Stimulated activated naive B cell treated with anti-CD40 and anti-IgM and Interleukin-4, amounts not matched to agents 10 μg/mL and 1 μg/mL and 100 μg/mL, for 72 hours (primary cell): ENCODE measurements around the gene LIN28B.
"Not testable (repeated sequence)": the region's sequence is repeated elsewhere in the genome, so short reads cannot be mapped to it uniquely, and the experiment has no call there.

ENCODE experiments used
- ATAC-seq, 2 donors: fragments of 150-1000 bp; cut with Tn5 transposase; replicated peaks; 2 replicates each; pipeline ENCODE4 v1.10.0; 2021; ENCODE audit warnings: moderate library complexity in 1 of 2
- DNase-seq: peaks from one replicate; pipeline ENCODE4 v3.0.0; 2021
- H3K27ac Mint-ChIP-seq: one replicate; pipeline ENCODE4 v1.8.0; 2022; ENCODE audit warnings: mild to moderate bottlenecking, mixed read lengths
- H3K27me3 Mint-ChIP-seq, 2 donors: one replicate each; pipeline ENCODE4 v1.8.0; 2022; ENCODE audit warnings: mixed read lengths in 2 of 2
- H3K36me3 Mint-ChIP-seq, 2 donors: one replicate each; pipeline ENCODE4 v1.8.0; 2022; ENCODE audit warnings: mixed read lengths in 2 of 2, mild to moderate bottlenecking in 1 of 2
- H3K4me1 Mint-ChIP-seq, 2 donors: one replicate each; pipeline ENCODE4 v1.8.0; 2022; ENCODE audit warnings: mixed read lengths in 2 of 2, mild to moderate bottlenecking in 1 of 2
- H3K4me3 Mint-ChIP-seq, 2 donors: one replicate each; pipeline ENCODE4 v1.8.0; 2022; ENCODE audit warnings: mild to moderate bottlenecking in 2 of 2, mixed read lengths in 2 of 2, moderate library complexity in 1 of 2
- H3K9me3 Mint-ChIP-seq, 2 donors: one replicate each; pipeline ENCODE4 v1.8.0; 2022; ENCODE audit warnings: mixed read lengths in 2 of 2, mild to moderate bottlenecking in 1 of 2

Gene LIN28B

DNA sequence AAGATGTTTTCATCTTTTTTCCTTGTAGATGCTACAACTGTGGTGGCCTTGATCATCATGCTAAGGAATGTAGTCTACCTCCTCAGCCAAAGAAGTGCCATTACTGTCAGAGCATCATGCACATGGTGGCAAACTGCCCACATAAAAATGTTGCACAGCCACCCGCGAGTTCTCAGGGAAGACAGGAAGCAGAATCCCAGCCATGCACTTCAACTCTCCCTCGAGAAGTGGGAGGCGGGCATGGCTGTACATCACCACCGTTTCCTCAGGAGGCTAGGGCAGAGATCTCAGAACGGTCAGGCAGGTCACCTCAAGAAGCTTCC, 121.4 kb downstream of the LIN28B start:
- no peak for ATAC-seq
- Mint-ChIP-seq H3K27ac (no peak overlapping the region), H3K27me3 (peaks cover 6 to 7% of the 10 kb centered on the region in 2 donors), H3K4me3 (no peak overlapping the region), H3K36me3 (no peaks in the 10 kb centered on the region), H3K9me3 (no peaks in the 10 kb centered on the region), H3K4me1 (no peaks in the 10 kb centered on the region)
- no peak for DNase-seq

DNA sequence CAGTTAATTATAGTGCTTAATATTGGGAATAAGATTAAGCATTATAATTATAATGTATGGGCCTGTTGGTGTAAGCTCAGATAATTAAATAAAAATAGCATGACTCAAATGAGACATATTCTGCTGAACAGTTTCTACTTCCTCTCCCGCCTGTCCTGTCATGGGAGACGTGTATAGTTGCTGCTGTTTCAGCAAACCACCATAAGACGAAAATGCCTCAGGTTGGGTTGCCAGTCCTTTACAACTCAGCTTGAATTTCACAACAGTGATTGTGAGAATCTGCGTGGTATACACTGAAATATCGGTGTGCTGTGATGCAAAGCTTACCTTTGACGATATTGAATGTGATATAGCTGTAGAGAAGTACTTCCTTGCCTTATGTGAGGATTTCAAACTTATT, 123.4 kb downstream of the LIN28B start:
- Mint-ChIP-seq H3K27me3 (peaks cover 5 to 7% of the 10 kb centered on the region in 2 donors), H3K9me3 (no peaks in the 10 kb centered on the region), H3K4me1 (no peaks in the 10 kb centered on the region), H3K27ac (no peak overlapping the region), H3K4me3 (no peak overlapping the region), H3K36me3 (no peaks in the 10 kb centered on the region)
- no peak for ATAC-seq
- no peak for DNase-seq

GRCh38 chr6:105081662-105082061, 124.8 kb downstream of the LIN28B start:
- DNase-seq, ATAC-seq, H3K27ac Mint-ChIP-seq, H3K4me1 Mint-ChIP-seq, H3K27me3 Mint-ChIP-seq, H3K4me3 Mint-ChIP-seq, H3K9me3 Mint-ChIP-seq, H3K36me3 Mint-ChIP-seq: not testable (repeated sequence)

DNA sequence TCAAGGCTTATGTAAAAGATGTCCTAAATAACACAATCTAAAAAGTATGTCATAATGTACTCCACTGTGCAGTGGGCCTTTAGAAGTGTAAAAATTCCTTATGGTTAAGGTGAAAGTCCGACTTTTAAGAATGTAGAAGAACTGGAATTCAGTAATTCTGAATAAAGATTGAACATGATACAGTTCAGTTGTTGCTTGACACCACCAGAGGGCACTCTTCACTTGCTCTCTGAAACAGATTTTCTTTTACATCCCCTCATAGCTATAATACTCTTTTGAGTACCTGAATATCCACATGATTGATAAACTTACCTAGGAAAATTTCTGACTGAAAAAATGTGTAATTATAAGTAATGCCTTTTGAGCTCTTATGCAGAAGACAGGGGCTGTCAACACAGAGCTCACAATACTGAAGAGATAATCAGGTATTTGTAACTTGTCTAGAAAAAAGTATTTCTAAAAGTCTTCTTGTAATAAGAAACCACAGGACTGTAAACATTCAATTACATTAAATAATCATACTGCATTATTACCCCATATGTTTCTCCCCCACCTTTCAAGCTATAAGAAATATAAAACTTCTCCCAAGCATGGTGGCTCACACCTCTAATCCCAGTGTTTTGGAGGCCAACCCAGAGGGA, 130.8 kb downstream of the LIN28B start:
- H3K27ac Mint-ChIP-seq = no peak overlapping the region
- DNase-seq = no peak
- H3K9me3 Mint-ChIP-seq = no peaks in the 10 kb centered on the region
- no peaks in the 10 kb centered on the region for H3K4me1 Mint-ChIP-seq
- ATAC-seq = peak; percentile 43 to 54
- H3K36me3 Mint-ChIP-seq = no peaks in the 10 kb centered on the region
- peaks cover 4 to 18% of the 10 kb centered on the region in 2 donors for H3K27me3 Mint-ChIP-seq
- no peak overlapping the region for H3K4me3 Mint-ChIP-seq

DNA sequence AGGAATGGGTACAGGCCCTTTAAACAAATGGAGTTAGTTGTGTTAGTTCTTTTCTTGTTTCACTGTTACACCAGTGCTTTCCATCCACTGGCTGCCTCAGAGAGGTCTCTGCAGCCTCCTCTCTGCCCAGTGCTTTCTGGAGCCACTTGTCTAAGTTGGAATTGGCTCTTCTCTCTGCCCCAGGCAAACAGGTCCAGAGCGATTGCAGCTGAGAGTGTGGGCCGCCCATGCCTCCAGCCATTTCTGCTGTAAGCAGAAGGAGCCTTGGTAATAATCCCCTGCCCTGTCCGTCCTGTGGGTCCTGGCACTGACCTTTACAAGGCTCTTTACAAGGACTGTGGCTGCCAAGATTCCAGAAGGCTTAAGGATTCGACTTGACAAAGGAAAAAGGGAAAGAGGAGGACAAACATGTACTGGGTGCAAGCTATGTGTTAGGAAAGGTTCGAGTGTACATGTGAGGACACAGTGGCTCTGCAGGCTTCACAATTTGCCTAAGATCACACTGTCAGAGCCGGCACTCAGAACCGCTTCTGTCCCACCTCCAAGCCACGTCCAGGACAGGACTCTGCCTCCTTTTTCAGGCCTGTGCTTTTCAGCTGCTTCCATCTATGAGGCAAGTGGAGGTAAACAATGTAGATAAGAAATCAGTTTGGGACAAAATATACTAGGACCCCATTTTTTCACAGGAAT, 134.4 kb downstream of the LIN28B start:
- H3K27me3 Mint-ChIP-seq = peaks cover 8 to 13% of the 10 kb centered on the region in 2 donors
- H3K4me1 Mint-ChIP-seq = no peaks in the 10 kb centered on the region
- H3K27ac Mint-ChIP-seq = no peak overlapping the region
- no peak for DNase-seq
- no peak overlapping the region for H3K4me3 Mint-ChIP-seq
- H3K36me3 Mint-ChIP-seq = no peaks in the 10 kb centered on the region
- no peaks in the 10 kb centered on the region for H3K9me3 Mint-ChIP-seq
- ATAC-seq = no peak

GRCh38 chr6:105094133-105094640, 137.3 kb downstream of the LIN28B start:
- Mint-ChIP-seq H3K4me3 (no peak overlapping the region), H3K27ac (peak overlapping the region; percentile 26), H3K4me1 (no peaks in the 10 kb centered on the region), H3K27me3 (peaks cover 0 to 4% of the 10 kb centered on the region in 2 donors), H3K36me3 (no peaks in the 10 kb centered on the region), H3K9me3 (no peaks in the 10 kb centered on the region)
- DNase-seq (no peak), ATAC-seq (no peak)

DNA sequence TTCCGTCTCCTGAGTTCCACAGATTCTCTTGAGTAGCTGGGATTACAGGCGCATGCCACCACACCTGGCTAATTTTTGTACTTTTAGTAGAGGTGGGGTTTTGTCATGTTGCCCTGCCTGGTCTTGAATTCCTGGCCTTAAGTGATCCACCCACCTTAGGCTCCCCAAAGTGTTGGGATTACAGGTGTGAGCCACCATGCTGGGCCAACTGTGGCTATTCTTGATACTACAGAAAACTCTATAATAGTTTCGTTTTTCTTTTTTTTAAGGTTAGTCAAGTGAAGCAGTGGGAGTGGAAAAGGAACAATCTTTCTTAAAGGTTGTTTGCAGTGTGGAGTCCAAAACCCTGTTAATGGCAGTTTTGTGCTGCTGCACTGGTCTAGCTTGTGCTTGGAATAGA, 138.2 kb downstream of the LIN28B start:
- DNase-seq (no peak), ATAC-seq (no peak)
- H3K9me3 Mint-ChIP-seq = no peaks in the 10 kb centered on the region
- no peaks in the 10 kb centered on the region for H3K36me3 Mint-ChIP-seq
- no peak overlapping the region for H3K27ac Mint-ChIP-seq
- no peaks in the 10 kb centered on the region for H3K4me1 Mint-ChIP-seq
- no peak overlapping the region for H3K4me3 Mint-ChIP-seq
- H3K27me3 Mint-ChIP-seq = peaks cover 0 to 4% of the 10 kb centered on the region in 2 donors

DNA sequence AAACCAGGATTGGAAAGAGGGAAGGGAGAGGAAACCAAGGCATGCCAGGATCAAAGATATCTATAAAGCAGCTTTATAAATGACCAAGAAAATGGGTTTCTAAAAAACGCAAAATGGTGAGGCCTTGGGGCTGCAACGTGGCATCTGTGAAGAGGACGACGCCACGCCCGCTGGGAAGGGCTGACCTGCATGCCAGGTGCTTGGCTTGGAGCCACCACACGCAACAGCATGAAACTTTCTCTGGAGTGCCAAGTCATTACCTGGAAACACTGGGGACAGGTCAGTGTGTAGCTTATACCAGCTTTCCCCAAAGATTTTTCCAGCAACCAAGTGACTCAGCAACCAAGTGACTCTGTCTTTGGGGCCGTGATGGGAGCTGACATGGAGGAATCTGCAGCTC, 140.4 kb downstream of the LIN28B start:
- no peak overlapping the region for H3K4me3 Mint-ChIP-seq
- H3K27ac Mint-ChIP-seq = no peak overlapping the region

DNA sequence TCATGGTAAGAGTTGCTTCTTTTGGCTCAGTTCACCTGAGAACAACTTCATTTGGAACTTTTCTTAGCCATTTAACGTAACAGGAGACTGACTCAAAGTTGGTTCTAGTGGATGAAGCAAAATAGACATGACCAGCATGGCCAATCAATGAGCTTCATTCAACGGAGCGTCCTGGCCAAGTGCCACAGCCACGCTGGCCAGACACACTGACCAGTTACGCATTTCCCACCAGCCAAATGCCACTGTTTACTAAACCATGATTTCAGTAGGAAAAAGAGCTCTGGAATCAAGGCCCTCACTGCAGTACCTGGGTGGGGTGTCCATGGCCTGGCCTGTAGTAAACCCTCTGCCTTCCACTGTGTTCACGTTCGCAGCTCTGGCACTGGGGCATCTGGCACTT, 142.5 kb downstream of the LIN28B start:
- DNase-seq (no peak), ATAC-seq (no peak)
- Mint-ChIP-seq H3K9me3 (no peaks in the 10 kb centered on the region), H3K36me3 (no peaks in the 10 kb centered on the region), H3K4me1 (no peaks in the 10 kb centered on the region), H3K27ac (no peak overlapping the region), H3K4me3 (no peak overlapping the region), H3K27me3 (peaks cover 6 to 10% of the 10 kb centered on the region in 2 donors)

More for the DNA sequence above, 140.4 kb downstream of the LIN28B start:
- Mint-ChIP-seq H3K27me3 (peaks cover 0 to 8% of the 10 kb centered on the region in 2 donors), H3K4me1 (no peaks in the 10 kb centered on the region), H3K9me3 (no peaks in the 10 kb centered on the region), H3K36me3 (no peaks in the 10 kb centered on the region)
- ATAC-seq = no peak
- DNase-seq = no peak

DNA sequence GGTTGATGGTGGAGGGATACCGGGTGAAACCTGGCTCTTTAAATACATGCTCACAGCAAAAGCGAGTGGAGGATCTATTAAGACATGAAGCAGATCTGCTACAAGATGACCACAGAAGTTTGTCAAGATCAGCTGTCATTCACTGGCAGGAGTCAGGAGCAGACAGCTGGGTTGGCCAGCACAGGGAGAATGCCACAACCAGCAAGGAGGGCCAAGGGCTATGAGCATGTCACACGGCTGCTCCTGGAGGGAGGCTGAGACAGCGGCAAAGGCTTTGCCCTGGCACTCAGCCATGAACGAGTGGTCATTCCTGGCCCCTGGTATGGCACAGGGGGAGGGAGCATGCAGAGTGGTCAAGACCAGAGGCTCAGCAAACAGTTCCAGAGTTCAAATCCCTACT, 145.3 kb downstream of the LIN28B start:
- no peaks in the 10 kb centered on the region for H3K4me1 Mint-ChIP-seq

DNA sequence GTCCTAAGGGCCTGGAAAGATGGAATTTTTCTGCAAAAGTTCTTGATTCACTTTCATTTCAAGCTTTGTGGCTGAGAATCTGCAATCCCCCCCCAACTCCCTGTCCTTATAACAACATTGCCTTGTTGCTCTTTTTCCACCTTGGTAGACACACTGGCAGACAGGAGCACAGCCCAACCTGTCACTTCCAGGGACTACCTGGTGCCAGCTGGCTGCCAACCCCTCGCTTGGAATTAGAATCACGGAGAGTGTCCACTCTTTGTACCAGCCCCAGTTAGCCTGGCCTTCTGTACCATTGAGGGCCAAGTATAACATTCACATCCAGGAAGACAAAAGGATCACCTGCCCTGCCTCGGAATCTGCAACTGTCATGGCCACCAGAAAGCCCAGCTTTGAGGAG, 148.2 kb downstream of the LIN28B start:
- H3K36me3 Mint-ChIP-seq = no peaks in the 10 kb centered on the region
- no peaks in the 10 kb centered on the region for H3K4me1 Mint-ChIP-seq
- ATAC-seq = no peak
- no peak overlapping the region for H3K4me3 Mint-ChIP-seq
- H3K27ac Mint-ChIP-seq = no peak overlapping the region
- no peaks in the 10 kb centered on the region for H3K9me3 Mint-ChIP-seq
- peaks cover 16 to 29% of the 10 kb centered on the region in 2 donors for H3K27me3 Mint-ChIP-seq
- no peak for DNase-seq

More for the DNA sequence above, 145.3 kb downstream of the LIN28B start:
- Mint-ChIP-seq H3K9me3 (no peaks in the 10 kb centered on the region), H3K27ac (no peak overlapping the region), H3K4me3 (no peak overlapping the region), H3K36me3 (no peaks in the 10 kb centered on the region), H3K27me3 (peaks cover 6 to 21% of the 10 kb centered on the region in 2 donors)
- ATAC-seq (no peak), DNase-seq (no peak)

DNA sequence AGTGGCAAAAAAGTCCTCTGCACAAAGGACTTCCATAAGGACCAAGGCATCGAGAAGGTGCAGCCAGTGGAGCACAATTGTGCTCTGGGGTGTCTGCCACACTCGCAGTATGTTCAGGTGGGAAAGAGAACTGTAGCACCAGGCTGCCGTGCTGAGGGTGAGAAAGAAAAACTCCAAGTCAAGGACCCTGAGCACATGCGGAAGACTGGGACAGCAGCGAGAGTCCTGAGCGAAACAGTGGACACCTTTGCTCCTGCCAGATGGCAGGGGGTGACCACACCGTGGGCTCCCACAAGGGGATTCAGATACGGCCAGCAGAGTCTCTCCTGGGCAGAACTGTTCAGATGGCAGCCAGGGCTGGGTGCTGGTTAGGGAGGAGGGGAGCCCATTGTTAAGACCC, 149.4 kb downstream of the LIN28B start:
- Mint-ChIP-seq H3K4me1 (no peaks in the 10 kb centered on the region), H3K4me3 (no peak overlapping the region)
- no peak for ATAC-seq

GRCh38 chr6:105107207-105107606, 150.3 kb downstream of the LIN28B start:
- H3K4me1 Mint-ChIP-seq = no peaks in the 10 kb centered on the region
- H3K27ac Mint-ChIP-seq = no peak overlapping the region
- DNase-seq (no peak), ATAC-seq (no peak)
- no peak overlapping the region for H3K4me3 Mint-ChIP-seq
- H3K36me3 Mint-ChIP-seq = no peaks in the 10 kb centered on the region
- peaks cover 16 to 32% of the 10 kb centered on the region in 2 donors for H3K27me3 Mint-ChIP-seq
- H3K9me3 Mint-ChIP-seq = no peaks in the 10 kb centered on the region

More for the DNA sequence above, 149.4 kb downstream of the LIN28B start:
- Mint-ChIP-seq H3K9me3 (no peaks in the 10 kb centered on the region), H3K36me3 (no peaks in the 10 kb centered on the region), H3K27me3 (peaks cover 16 to 29% of the 10 kb centered on the region in 2 donors), H3K27ac (no peak overlapping the region)
- no peak for DNase-seq

- Mint-ChIP-seq H3K27me3 (peaks cover 16 to 31% of the 10 kb centered on the region in 2 donors), H3K4me3 (no peak overlapping the region), H3K4me1 (no peaks in the 10 kb centered on the region), H3K27ac (no peak overlapping the region), H3K36me3 (no peaks in the 10 kb centered on the region), H3K9me3 (no peaks in the 10 kb centered on the region)
- DNase-seq (no peak), ATAC-seq (no peak)
Observed at GRCh38 chr6:105108631-105109262, 151.8 kb downstream of the LIN28B start.
